GM12878 (cell line): ENCODE data around the gene ACHE. TPM values are rescaled to one million over a fixed set of nuclear protein-coding genes. Genes with fewer than 3 reads are reported as not detected.

Source experiments
- ATAC-seq: fragments of 200-7000 bp; cut with Tn5 transposase; 3 replicates; pipeline ENCODE4 v1.9.1; 2020; ENCODE audit warnings: mild to moderate bottlenecking, moderate library complexity
- BruUV-seq: library from RNA; stranded (reverse); fragments of 400-500 nt; replicated peaks from 2 replicates; lab custom pipeline; 2021; lab: Mats Ljungman, UMichigan
- CTCF ChIA-PET: fragments of 300-600 bp; sonication (Branson Sonifier 250); formaldehyde crosslinking; extraction: SDS; loops from one replicate; lab custom pipeline; 2021; ENCODE audit warnings: inconsistent platforms; lab: Yijun Ruan, JAX
- POLR2A ChIA-PET: fragments of 350-600 bp; formaldehyde crosslinking; extraction: SDS; loops from one replicate; lab custom pipeline; 2021; ENCODE audit warnings: inconsistent platforms; lab: Charles Lee
- RAD21 ChIA-PET: fragments of 300-600 bp; sonication (Branson Sonifier 250); formaldehyde crosslinking; loops from one replicate; lab custom pipeline; 2023; ENCODE audit warnings: antibody characterized with exemption; ENCODE audit not compliant: unreplicated experiment; lab: Charles Lee
- SMC1A ChIA-PET: fragments of 300-600 bp; sonication (Branson Sonifier 250); formaldehyde crosslinking; loops from one replicate; lab custom pipeline; 2023; ENCODE audit not compliant: unreplicated experiment, uncharacterized antibody; lab: Charles Lee
- DNase-seq: peaks from one replicate; pipeline ENCODE4 v3.0.0-alpha.2; 2011; ENCODE audit warnings: low read depth, low spot score
- FAIRE-seq: peaks from 3 replicates; lab custom pipeline; 2011; peaks lifted over from hg19 to GRCh38; lab: Jason Lieb, UNC
- H2AFZ ChIP-seq: 2 replicates; pipeline ENCODE4 v1.6.0; 2011; ENCODE audit warnings: low read depth, low read length, control low read depth; ENCODE audit not compliant: control insufficient read depth
- H3K27ac ChIP-seq: 2 replicates; pipeline ENCODE4 v1.5.1; 2011; ENCODE audit warnings: control low read depth; ENCODE audit not compliant: control insufficient read depth, insufficient read depth
- H3K27me3 ChIP-seq, 2 experiments: replicated peaks in 1 of 2; 2 replicates each; pipeline versions ENCODE4 v1.6.0 to v1.6.1; 2011; ENCODE audit warnings: low read length in 1 of 2; ENCODE audit not compliant: control insufficient read depth in 2 of 2, insufficient read depth in 2 of 2
- H3K36me3 ChIP-seq, 2 experiments: 2 replicates each; pipeline ENCODE4 v1.5.1; 2011; ENCODE audit warnings: low read length in 1 of 2; ENCODE audit not compliant: control insufficient read depth in 2 of 2, insufficient read depth in 2 of 2
- H3K4me1 ChIP-seq: 2 replicates; pipeline ENCODE4 v1.6.1; 2011; ENCODE audit warnings: mild to moderate bottlenecking, low read length, moderate library complexity, mixed read lengths; ENCODE audit not compliant: control insufficient read depth, insufficient read depth
- H3K4me2 ChIP-seq: 2 replicates; pipeline ENCODE4 v1.6.0; 2011; ENCODE audit warnings: control low read depth; ENCODE audit not compliant: control insufficient read depth, insufficient read depth
- H3K4me3 ChIP-seq: fragments of 200-600 bp; sonication (generic); 2 replicates; pipeline ENCODE4 v1.5.1; 2016
- H3K79me2 ChIP-seq: 2 replicates; pipeline ENCODE4 v1.6.0; 2011; ENCODE audit warnings: low read length; ENCODE audit not compliant: control insufficient read depth, insufficient read depth
- H3K9ac ChIP-seq: 2 replicates; pipeline ENCODE4 v1.8.0; 2011; ENCODE audit warnings: low read length, control low read depth, mixed read lengths; ENCODE audit not compliant: control insufficient read depth, insufficient read depth
- H3K9me3 ChIP-seq: replicated peaks from 3 replicates; pipeline ENCODE4 v1.5.1; 2011; ENCODE audit warnings: mild to moderate bottlenecking, low read length; ENCODE audit not compliant: control insufficient read depth, insufficient read depth
- H4K20me1 ChIP-seq: 2 replicates; pipeline ENCODE4 v1.6.0; 2011; ENCODE audit not compliant: control insufficient read depth, insufficient read depth
- BACH1 ChIP-seq: fragments of 450-650 bp; IDR thresholded peaks from 2 replicates; pipeline ENCODE4 v1.6.1; 2017; ENCODE audit warnings: mild to moderate bottlenecking, borderline replicate concordance
- BMI1 ChIP-seq: fragments of 450-650 bp; IDR thresholded peaks from 2 replicates; pipeline ENCODE4 v1.6.1; 2016; ENCODE audit warnings: mild to moderate bottlenecking, moderate library complexity, borderline replicate concordance
- CBFB ChIP-seq: IDR thresholded peaks from 2 replicates; pipeline ENCODE4 v1.6.1; 2016; ENCODE audit warnings: antibody characterized with exemption, low read depth
- CHD4 ChIP-seq: fragments of 200-600 bp; sonication (generic); IDR thresholded peaks from 2 replicates; pipeline ENCODE4 v1.6.1; 2016; ENCODE audit warnings: mild to moderate bottlenecking
- ETV6 ChIP-seq, 2 experiments: fragments of 450-650 bp in 1 of 2; IDR thresholded peaks in 1 of 2; conservative IDR thresholded peaks in 1 of 2; 2 replicates each; pipeline ENCODE4 v1.6.1; 2014; ENCODE audit warnings: antibody characterized with exemption in 1 of 2, borderline replicate concordance in 1 of 2, low read depth in 1 of 2, mild to moderate bottlenecking in 1 of 2, moderate library complexity in 1 of 2
- HCFC1 ChIP-seq: fragments of 150-350 bp; IDR thresholded peaks from 2 replicates; pipeline ENCODE4 v1.6.1; 2014; ENCODE audit warnings: low read length
- IRF4 ChIP-seq: IDR thresholded peaks from 2 replicates; pipeline ENCODE4 v1.6.1; 2011; ENCODE audit warnings: low read depth, low read length
- JUNB ChIP-seq: IDR thresholded peaks from 2 replicates; pipeline ENCODE4 v1.6.1; 2016; ENCODE audit warnings: antibody characterized with exemption, mild to moderate bottlenecking
- JUND ChIP-seq: IDR thresholded peaks from 2 replicates; pipeline ENCODE4 v1.6.1; 2012; ENCODE audit warnings: low read depth, mild to moderate bottlenecking, low read length, improper control_type of control experiment, moderate library complexity
- MTA2 ChIP-seq: fragments of 450-650 bp; IDR thresholded peaks from 2 replicates; pipeline ENCODE4 v1.6.1; 2016; ENCODE audit warnings: low read depth, mild to moderate bottlenecking, moderate library complexity
- POLR2A ChIP-seq: IDR thresholded peaks from 2 replicates; pipeline ENCODE4 v1.6.1; 2011; ENCODE audit warnings: low read depth, mild to moderate bottlenecking, low read length
- POU2F2 ChIP-seq: IDR thresholded peaks from 3 replicates; pipeline ENCODE4 v1.6.1; 2011; ENCODE audit warnings: low read depth, mild to moderate bottlenecking, low read length, borderline replicate concordance
- STAT1 ChIP-seq: fragments of 450-650 bp; conservative IDR thresholded peaks from 2 replicates; pipeline ENCODE4 v1.6.1; 2014; ENCODE audit warnings: antibody characterized with exemption, mild to moderate bottlenecking
- STAT3 ChIP-seq: IDR thresholded peaks from 2 replicates; pipeline ENCODE4 v1.6.1; 2011; ENCODE audit warnings: low read depth, low read length, improper control_type of control experiment
- SUZ12 ChIP-seq: fragments of 200-600 bp; sonication (generic); IDR thresholded peaks from one replicate; pipeline ENCODE4 v1.6.1; 2018; ENCODE audit warnings: antibody characterized with exemption, mild to moderate bottlenecking; ENCODE audit not compliant: unreplicated experiment
- TCF3 ChIP-seq: IDR thresholded peaks from 2 replicates; pipeline ENCODE4 v1.6.1; 2012; ENCODE audit warnings: low read depth, mild to moderate bottlenecking, low read length, borderline replicate concordance; ENCODE audit not compliant: insufficient read depth
- WGBS: methylation state at CpG from one replicate; pipeline ENCODE4 v1.1.6; 2016; ENCODE audit warnings: low lambda C conversion rate; ENCODE audit not compliant: insufficient replicate concordance, insufficient coverage; ENCODE audit errors: missing lambda C conversion rate; 5-methylcytosine and 5-hydroxymethylcytosine counted together
- in situ Hi-C: fragments of 300-500 bp; cut with MboI; formaldehyde crosslinking; loops from 9 replicates; pipeline ENCODE4 v1.14.3; 2018; ENCODE audit warnings: mixed read lengths
- intact Hi-C: fragments of 100-400 bp; cut with micrococcal nuclease; formaldehyde crosslinking; loops from one replicate; pipeline ENCODE4 v1.14.2; 2022; ENCODE audit not compliant: unreplicated experiment
- polyA plus RNA-seq, 11 experiments: library from polyadenylated mRNA; depleted of rRNA in 4 of 11; unstranded in 6 of 11; stranded (reverse) in 5 of 11; fragments of >200 nt; fragmentation: Nextera tagmentation in 4 of 11; fragmentation: Illumina TruSeq in 1 of 11; extraction: Ambion mirVana in 4 of 11; extraction: Trizol in 1 of 11; gene quantifications; 1 replicate in 1 of 11; 2 replicates in 10 of 11; pipeline versions ENCODE4 v1.2.1 to v1.2.3, GENCODE V29; 2011 to 2016; ENCODE audit warnings: inconsistent platforms in 2 of 11, missing spikeins in 2 of 11, low read depth in 1 of 11
- total RNA-seq, 4 experiments: library from RNA; depleted of rRNA in 3 of 4; stranded (reverse); fragments of >200 nt in 3 of 4; fragmentation: Illumina TruSeq in 1 of 4; extraction: Trizol in 1 of 4; gene quantifications; 2 replicates each; pipeline versions ENCODE4 v1.2.1 to v1.2.3, GENCODE V29; 2013 to 2021
- TF ChIP-seq, protein P1 (sequence below): fragments of 450-650 bp; IDR thresholded peaks from 2 replicates; pipeline ENCODE4 v1.6.1; 2018; ENCODE audit warnings: borderline replicate concordance, mild to moderate bottlenecking; ENCODE audit not compliant: partially characterized antibody
- TF ChIP-seq, protein P2 (sequence below): IDR thresholded peaks from 2 replicates; pipeline ENCODE4 v1.6.1; 2011; ENCODE audit warnings: borderline replicate concordance, low read depth, mild to moderate bottlenecking, moderate library complexity, mixed read lengths, low read length; ENCODE audit not compliant: insufficient read depth; ENCODE audit errors: extremely low read length
- TF ChIP-seq, protein P3 (sequence below): IDR thresholded peaks from 2 replicates; pipeline ENCODE4 v1.6.1; 2012; ENCODE audit warnings: low read depth, low read length, improper control_type of control experiment

The ACHE gene
- total and polyA plus RNA-seq, 10 of the 15 experiments (the other 5 are each of a cell fraction or from before 2014, with no cell fraction given), result 0.07 to 5.1 (median 2.3) TPM; not detected in 1

DNA sequence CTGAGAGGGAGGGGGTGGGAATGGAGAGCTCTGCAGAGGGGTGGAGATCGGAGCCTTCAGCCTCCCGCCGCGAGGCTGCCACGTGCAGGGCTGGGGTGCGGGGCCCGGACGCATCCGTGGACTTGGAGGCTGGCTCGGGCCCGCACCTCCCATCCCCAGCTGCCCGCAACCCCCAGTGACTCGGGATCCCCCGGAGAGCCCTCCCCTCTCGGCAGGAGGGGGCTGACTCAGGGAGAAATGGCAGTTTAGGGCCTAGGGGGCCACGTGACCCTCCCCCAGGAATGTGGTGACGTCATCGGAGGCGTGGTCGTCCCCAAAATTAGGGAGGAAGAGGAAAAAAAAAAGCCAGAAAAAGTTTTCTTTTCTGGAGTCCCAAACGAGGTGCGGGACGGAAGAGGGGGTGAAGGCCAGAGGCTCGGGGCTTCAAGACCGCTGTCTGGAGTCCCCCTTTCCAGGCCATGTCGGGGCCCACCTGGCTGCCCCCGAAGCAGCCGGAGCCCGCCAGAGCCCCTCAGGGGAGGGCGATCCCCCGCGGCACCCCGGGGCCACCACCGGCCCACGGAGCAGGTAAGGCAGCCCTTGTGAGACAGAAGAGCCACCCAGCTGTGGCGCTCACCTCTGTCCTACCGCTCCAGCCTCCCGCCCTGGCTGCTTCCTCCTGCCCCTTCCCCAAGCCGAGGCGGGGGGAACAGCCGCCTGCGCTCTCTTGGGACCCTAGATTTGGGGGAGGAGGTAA is 28.5 kb downstream of the ACHE start, which contains the start of gene TRIP6:
TRIP6 (plus strand) TSS at position 348 of the 736 bp plus-strand sequence; CDS start at position 459, 111 bp downstream.
- Histone ChIP-seq H3K36me3 (peaks cover 0 to 2% of the 10 kb centered on the region in 2 experiments; a peak in 3 of 4 replicates), H3K4me1 (peaks cover 4% of the 10 kb centered on the region), H3K9me3 (no peaks in the 10 kb centered on the region), H3K9ac (peak within 1 kb of the TSS; percentile 95), H3K79me2 (peaks cover 22% of the 10 kb centered on the region), H3K4me2 (peak within 1 kb of the TSS; percentile 72), H3K27me3 (no peaks in the 10 kb centered on the region), H4K20me1 (no peaks in the 10 kb centered on the region), H3K4me3 (peak within 1 kb of the TSS; percentile 94), H3K27ac (peak within 1 kb of the TSS; percentile 92), H2AFZ (peak within 1 kb of the TSS; percentile 35)
- DNase-seq, result no peak
- 3% methylated on average over 38 of the region's 42 CpGs for WGBS
- ChIA-PET RAD21 (interaction anchor here (0.9 to 1.3 kb wide), 2 partner anchors 9 to 23 kb away, joined by 3 read pairs; partner anchors contain the start of gene UFSP1), SMC1A (interaction anchor here (1.0 kb wide), 1 partner anchor 8 kb away, joined by 3 read pairs; the partner anchor contains the start of gene SRRT), CTCF (interaction anchor here (1.1 to 1.3 kb wide), 2 partner anchors 15 to 66 kb away, joined by 3 read pairs; partner anchors contain the start of gene SLC12A9), POLR2A (interaction anchor here (0.6 to 0.8 kb wide), 4 partner anchors 23 to 259 kb away, joined by 3 to 4 read pairs (median 3); partner anchors contain the start of genes MOSPD3, SERPINE1 and UFSP1)
- ATAC-seq, result peak; percentile 81
- intact Hi-C loops, result no loop called here
- TSS peak; percentile 86 for BruUV-seq
- no peak for FAIRE-seq
- in situ Hi-C loops, result no loop called here
- TF ChIP-seq CBFB (no peak), ETV6 (conservative IDR thresholded peaks at IDR 0.05 in 1 of 2, IDR thresholded peaks at IDR 0.05 in 1 of 2; ENCODE audit: borderline replicate concordance in 1 of 2, low read depth in 1 of 2) (no peak), POU2F2 (no peak; the same call in 2 of the 3 replicates), TCF3 (no peak), BACH1 (0 out of 2 replicates have a peak, but pooled peaks have one; percentile 17), JUNB (peak; percentile 29; the same call in 1 of the 2 replicates), MTA2 (no peak), STAT1 (no peak), IRF4 (no peak), JUND (peak; percentile 94), BMI1 (no peak), POLR2A (peak; percentile 74), CHD4 (no peak), SUZ12 (no peak), HCFC1 (no peak), STAT3 (no peak)
- TF ChIP-seq, protein P1, sequence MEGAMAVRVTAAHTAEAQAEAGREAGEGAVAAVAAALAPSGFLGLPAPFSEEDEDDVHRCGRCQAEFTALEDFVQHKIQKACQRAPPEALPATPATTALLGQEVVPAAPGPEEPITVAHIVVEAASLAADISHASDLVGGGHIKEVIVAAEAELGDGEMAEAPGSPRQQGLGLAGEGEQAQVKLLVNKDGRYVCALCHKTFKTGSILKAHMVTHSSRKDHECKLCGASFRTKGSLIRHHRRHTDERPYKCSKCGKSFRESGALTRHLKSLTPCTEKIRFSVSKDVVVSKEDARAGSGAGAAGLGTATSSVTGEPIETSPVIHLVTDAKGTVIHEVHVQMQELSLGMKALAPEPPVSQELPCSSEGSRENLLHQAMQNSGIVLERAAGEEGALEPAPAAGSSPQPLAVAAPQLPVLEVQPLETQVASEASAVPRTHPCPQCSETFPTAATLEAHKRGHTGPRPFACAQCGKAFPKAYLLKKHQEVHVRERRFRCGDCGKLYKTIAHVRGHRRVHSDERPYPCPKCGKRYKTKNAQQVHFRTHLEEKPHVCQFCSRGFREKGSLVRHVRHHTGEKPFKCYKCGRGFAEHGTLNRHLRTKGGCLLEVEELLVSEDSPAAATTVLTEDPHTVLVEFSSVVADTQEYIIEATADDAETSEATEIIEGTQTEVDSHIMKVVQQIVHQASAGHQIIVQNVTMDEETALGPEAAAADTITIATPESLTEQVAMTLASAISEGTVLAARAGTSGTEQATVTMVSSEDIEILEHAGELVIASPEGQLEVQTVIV, result no peak
- TF ChIP-seq, protein P2, sequence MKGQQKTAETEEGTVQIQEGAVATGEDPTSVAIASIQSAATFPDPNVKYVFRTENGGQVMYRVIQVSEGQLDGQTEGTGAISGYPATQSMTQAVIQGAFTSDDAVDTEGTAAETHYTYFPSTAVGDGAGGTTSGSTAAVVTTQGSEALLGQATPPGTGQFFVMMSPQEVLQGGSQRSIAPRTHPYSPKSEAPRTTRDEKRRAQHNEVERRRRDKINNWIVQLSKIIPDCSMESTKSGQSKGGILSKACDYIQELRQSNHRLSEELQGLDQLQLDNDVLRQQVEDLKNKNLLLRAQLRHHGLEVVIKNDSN, result peak; percentile 88
- TF ChIP-seq, protein P3, sequence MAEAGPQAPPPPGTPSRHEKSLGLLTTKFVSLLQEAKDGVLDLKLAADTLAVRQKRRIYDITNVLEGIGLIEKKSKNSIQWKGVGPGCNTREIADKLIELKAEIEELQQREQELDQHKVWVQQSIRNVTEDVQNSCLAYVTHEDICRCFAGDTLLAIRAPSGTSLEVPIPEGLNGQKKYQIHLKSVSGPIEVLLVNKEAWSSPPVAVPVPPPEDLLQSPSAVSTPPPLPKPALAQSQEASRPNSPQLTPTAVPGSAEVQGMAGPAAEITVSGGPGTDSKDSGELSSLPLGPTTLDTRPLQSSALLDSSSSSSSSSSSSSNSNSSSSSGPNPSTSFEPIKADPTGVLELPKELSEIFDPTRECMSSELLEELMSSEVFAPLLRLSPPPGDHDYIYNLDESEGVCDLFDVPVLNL, result no peak
